ENCODE measurements around the gene IGF2. TPM values are rescaled to one million over a fixed set of nuclear protein-coding genes. Genes with fewer than 3 reads are reported as not detected.

Gene IGF2
- total and polyA plus RNA-seq, 2 of the 8 experiments (the other 6 are each of a cell fraction or from before 2014, with no cell fraction given): 0.74 to 1.5 TPM

- TF ChIP-seq CHD7 (IDR thresholded peaks at IDR 0.05; ENCODE audit: insufficient replicate concordance, low read length): no peak
- peak; percentile 4 to 17; a peak in 1 of 4 replicates for TF ChIP-seq RAD21 (IDR thresholded peaks at IDR 0.05 in 1 of 2, conservative IDR thresholded peaks at IDR 0.05 in 1 of 2; ENCODE audit: low read depth in 2 of 2, low read length in 2 of 2)
- TF ChIP-seq CTCF (IDR thresholded peaks at IDR 0.05; ENCODE audit: control extremely low read depth in 1 of 3, insufficient read depth in 1 of 3, low read depth in 1 of 3, low read length in 3 of 3): peak in 2 of 3 experiments; percentile 12 to 39; a peak in 2 of 4 replicates
- no peak for TF ChIP-seq TBP (IDR thresholded peaks at IDR 0.05; ENCODE audit: low read depth, low read length)
Measured at GRCh38 chr11:2122907-2123627, 16.1 kb downstream of the IGF2 start (continued).

Data from H1 (cell line).